Vagina (tissue), 2 donors: ENCODE measurements around the gene GRIP2. TPM values are rescaled to one million over a fixed set of nuclear protein-coding genes. Genes with fewer than 3 reads are reported as not detected.

Experiments used
- DNase-seq, 2 donors: peaks; one replicate each; pipeline ENCODE4 v3.0.0-alpha.2; 2017; ENCODE audit errors: extremely low spot score in 2 of 2
- H3K27ac ChIP-seq: fragments of 200-600 bp; sonication (generic); one replicate; pipeline ENCODE4 v1.5.1; 2019
- H3K27me3 ChIP-seq: fragments of 200-600 bp; sonication (generic); one replicate; pipeline ENCODE4 v1.5.1; 2019
- H3K36me3 ChIP-seq, 2 donors: fragments of 200-600 bp; sonication (generic); one replicate each; pipeline ENCODE4 v1.5.1; 2017 to 2019
- H3K4me1 ChIP-seq: fragments of 200-600 bp; sonication (generic); one replicate; pipeline ENCODE4 v1.5.1; 2019
- H3K4me3 ChIP-seq, 2 donors: fragments of 200-600 bp; sonication (generic); 1 replicate in 1 of 2; 2 replicates in 1 of 2; pipeline ENCODE4 v1.5.1; 2016 to 2019
- H3K9me3 ChIP-seq: fragments of 200-600 bp; sonication (generic); one replicate; pipeline ENCODE4 v1.5.1; 2019
- CTCF ChIP-seq, 3 experiments: fragments of 450-650 bp in 2 of 3; fragments of 200-600 bp in 1 of 3; sonication (generic) in 1 of 3; IDR thresholded peaks; one replicate each; pipeline ENCODE4 v1.5.1; 2017 to 2019; ENCODE audit warnings: antibody characterized with exemption in 3 of 3, mild to moderate bottlenecking in 2 of 3, moderate library complexity in 2 of 3
- POLR2A ChIP-seq, 2 donors: fragments of 450-650 bp; IDR thresholded peaks; one replicate each; pipeline ENCODE4 v1.6.1; 2017; ENCODE audit warnings: antibody characterized with exemption in 2 of 2, mild to moderate bottlenecking in 2 of 2, moderate library complexity in 2 of 2
- POLR2AphosphoS5 ChIP-seq, 2 donors: sonication (generic); formaldehyde crosslinking; IDR thresholded peaks; one replicate each; pipeline ENCODE4 v1.9.0; 2017; ENCODE audit warnings: antibody characterized with exemption in 2 of 2, mild to moderate bottlenecking in 2 of 2, low read depth in 1 of 2; ENCODE audit not compliant: insufficient read depth in 1 of 2
- intact Hi-C: fragments of 100-400 bp; cut with DNase I; formaldehyde crosslinking; loops from one replicate; pipeline ENCODE4 v1.15.1; 2023
- total RNA-seq: library from RNA; depleted of rRNA; stranded (reverse); fragments of >200 nt; gene quantifications from one replicate; pipeline ENCODE4 v1.2.3, GENCODE V29; 2016

Gene GRIP2
- total RNA-seq, 1 donor from 2014 or later: 0.98 TPM

DNA sequence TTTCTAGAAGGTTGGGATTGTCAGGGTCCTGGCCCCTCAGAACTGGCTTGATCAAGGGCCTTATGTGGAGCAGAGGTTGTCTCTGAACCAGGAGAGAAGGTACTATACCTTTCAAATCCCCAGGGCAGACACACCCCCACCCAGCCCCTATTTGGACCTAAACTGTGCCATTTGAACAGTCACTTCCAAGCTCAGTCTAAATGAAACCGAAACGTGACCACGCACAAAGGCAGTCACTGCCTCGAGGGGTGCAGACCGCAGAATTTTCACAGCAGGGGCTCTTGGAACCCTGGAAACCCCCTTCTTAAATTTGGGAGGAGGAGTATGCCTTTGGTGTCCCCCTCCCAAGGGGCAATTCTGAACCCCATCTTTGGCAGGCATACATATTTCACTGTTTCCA lies 53.7 kb downstream of the GRIP2 start:
- H3K4me3 ChIP-seq: no peak overlapping the region
- H3K36me3 ChIP-seq: peaks cover 0 to 14% of the 10 kb centered on the region in 2 donors
- H3K27ac ChIP-seq: no peak overlapping the region
- intact Hi-C loops: no loop called here
- H3K9me3 ChIP-seq: no peaks in the 10 kb centered on the region
- DNase-seq: no peak
- no peaks in the 10 kb centered on the region for H3K27me3 ChIP-seq
- H3K4me1 ChIP-seq: no peaks in the 10 kb centered on the region
- no peak for TF ChIP-seq POLR2AphosphoS5 (IDR thresholded peaks at IDR 0.05; ENCODE audit: insufficient read depth in 1 of 2, low read depth in 1 of 2)
- TF ChIP-seq CTCF (IDR thresholded peaks at IDR 0.05): no peak
- TF ChIP-seq POLR2A (IDR thresholded peaks at IDR 0.05): no peak

- H3K4me3 ChIP-seq: no peak overlapping the region
- H3K27ac ChIP-seq: no peak overlapping the region
- no peaks in the 10 kb centered on the region for H3K27me3 ChIP-seq
- no peak for TF ChIP-seq CTCF (IDR thresholded peaks at IDR 0.05)
- no peak for TF ChIP-seq POLR2A (IDR thresholded peaks at IDR 0.05)
- TF ChIP-seq POLR2AphosphoS5 (IDR thresholded peaks at IDR 0.05; ENCODE audit: insufficient read depth in 1 of 2, low read depth in 1 of 2): no peak
- intact Hi-C loops: no loop called here
- H3K4me1 ChIP-seq: no peaks in the 10 kb centered on the region
- DNase-seq: no peak
- H3K36me3 ChIP-seq: peaks cover 0 to 18% of the 10 kb centered on the region in 2 donors
- no peaks in the 10 kb centered on the region for H3K9me3 ChIP-seq
Observed at GRCh38 chr3:14485981-14486380, 54.2 kb downstream of the GRIP2 start.

GRCh38 chr3:14484741-14485140 lies 55.4 kb downstream of the GRIP2 start:
- H3K36me3 ChIP-seq: peaks cover 0 to 27% of the 10 kb centered on the region in 2 donors
- H3K4me3 ChIP-seq: no peak overlapping the region
- intact Hi-C loops: no loop called here
- no peaks in the 10 kb centered on the region for H3K27me3 ChIP-seq
- H3K9me3 ChIP-seq: no peaks in the 10 kb centered on the region
- no peak overlapping the region for H3K27ac ChIP-seq
- no peak for TF ChIP-seq POLR2AphosphoS5 (IDR thresholded peaks at IDR 0.05; ENCODE audit: insufficient read depth in 1 of 2, low read depth in 1 of 2)
- TF ChIP-seq CTCF (IDR thresholded peaks at IDR 0.05): no peak
- TF ChIP-seq POLR2A (IDR thresholded peaks at IDR 0.05): no peak
- no peak for DNase-seq
- no peaks in the 10 kb centered on the region for H3K4me1 ChIP-seq

GRCh38 chr3:14483286-14483685 lies 56.9 kb downstream of the GRIP2 start:
- Histone ChIP-seq H3K9me3 (no peaks in the 10 kb centered on the region), H3K36me3 (peaks cover 0 to 36% of the 10 kb centered on the region in 2 donors), H3K4me1 (no peaks in the 10 kb centered on the region), H3K27ac (no peak overlapping the region), H3K27me3 (no peaks in the 10 kb centered on the region), H3K4me3 (no peak overlapping the region)
- TF ChIP-seq CTCF (IDR thresholded peaks at IDR 0.05): no peak
- no peak for TF ChIP-seq POLR2A (IDR thresholded peaks at IDR 0.05)
- no peak for TF ChIP-seq POLR2AphosphoS5 (IDR thresholded peaks at IDR 0.05; ENCODE audit: insufficient read depth in 1 of 2, low read depth in 1 of 2)
- intact Hi-C loops: no loop called here
- no peak for DNase-seq

GRCh38 chr3:14482271-14482721 lies 57.8 kb downstream of the GRIP2 start:
- Histone ChIP-seq H3K4me3 (no peak overlapping the region), H3K4me1 (no peaks in the 10 kb centered on the region), H3K27ac (no peak overlapping the region), H3K9me3 (no peaks in the 10 kb centered on the region), H3K36me3 (peaks cover 0 to 40% of the 10 kb centered on the region in 2 donors), H3K27me3 (no peaks in the 10 kb centered on the region)
- TF ChIP-seq POLR2AphosphoS5 (IDR thresholded peaks at IDR 0.05; ENCODE audit: insufficient read depth in 1 of 2, low read depth in 1 of 2) (peak; percentile 18 to 70), POLR2A (IDR thresholded peaks at IDR 0.05) (no peak)
- intact Hi-C loops: no loop called here
- no peak for DNase-seq
